ENCODE measurements around the gene WDR1.

The WDR1 gene

GRCh38 chr4:10036807-10037342 is 79.7 kb downstream of the WDR1 start:
- no peak for DNase-seq (ENCODE audit: low read depth)

GRCh38 chr4:10035130-10035529 is 81.5 kb downstream of the WDR1 start:
- no peak for DNase-seq (ENCODE audit: low read depth)

GRCh38 chr4:10034612-10035104 is 81.9 kb downstream of the WDR1 start:
- no peak for DNase-seq (ENCODE audit: low read depth)

GRCh38 chr4:10034136-10034535 is 82.5 kb downstream of the WDR1 start:
- no peak for DNase-seq (ENCODE audit: low read depth)

- no peak for DNase-seq (ENCODE audit: low read depth)
Observed at GRCh38 chr4:10033191-10033881, 83.3 kb downstream of the WDR1 start.

- no peak for DNase-seq (ENCODE audit: low read depth)
Observed at GRCh38 chr4:10032625-10033024, 84.0 kb downstream of the WDR1 start.

GRCh38 chr4:10031668-10032590 is 84.7 kb downstream of the WDR1 start:
- no peak for DNase-seq (ENCODE audit: low read depth)

- DNase-seq (ENCODE audit: low read depth) = no peak
Observed at GRCh38 chr4:10030972-10031667, 85.5 kb downstream of the WDR1 start.

GRCh38 chr4:10029403-10029802 is 87.2 kb downstream of the WDR1 start:
- DNase-seq (ENCODE audit: low read depth) = no peak

- no peak for DNase-seq (ENCODE audit: low read depth)
Observed at GRCh38 chr4:10028910-10029309, 87.7 kb downstream of the WDR1 start.

GRCh38 chr4:10026485-10026884 is 90.1 kb downstream of the WDR1 start:
- no peak for DNase-seq (ENCODE audit: low read depth)

- DNase-seq (ENCODE audit: low read depth) = no peak
Observed at GRCh38 chr4:10025230-10025806, 91.3 kb downstream of the WDR1 start.

Data from stimulated activated CD8-positive, alpha-beta memory T cell treated with anti-CD3 and anti-CD28 coated beads, Interleukin-7, amount 100 ng/mL, for 24 hours (primary cell).